Measurements from ENCODE around the gene ACTR1A.
"Not testable (repeated sequence)": the region's sequence is repeated elsewhere in the genome, so short reads cannot be mapped to it uniquely, and the experiment has no call there.

The ACTR1A gene

GRCh38 chr10:102454662-102455487, 47.6 kb downstream of the ACTR1A start:
- not testable (repeated sequence) for DNase-seq (ENCODE audit: low read depth in 2 of 2)

- DNase-seq (ENCODE audit: low read depth in 2 of 2) = no peak
Observed at GRCh38 chr10:102453502-102453901, 49.0 kb downstream of the ACTR1A start.

GRCh38 chr10:102452672-102453340, 49.7 kb downstream of the ACTR1A start:
- peak; percentile 40 to 77 for DNase-seq (ENCODE audit: low read depth in 2 of 2)

DNA sequence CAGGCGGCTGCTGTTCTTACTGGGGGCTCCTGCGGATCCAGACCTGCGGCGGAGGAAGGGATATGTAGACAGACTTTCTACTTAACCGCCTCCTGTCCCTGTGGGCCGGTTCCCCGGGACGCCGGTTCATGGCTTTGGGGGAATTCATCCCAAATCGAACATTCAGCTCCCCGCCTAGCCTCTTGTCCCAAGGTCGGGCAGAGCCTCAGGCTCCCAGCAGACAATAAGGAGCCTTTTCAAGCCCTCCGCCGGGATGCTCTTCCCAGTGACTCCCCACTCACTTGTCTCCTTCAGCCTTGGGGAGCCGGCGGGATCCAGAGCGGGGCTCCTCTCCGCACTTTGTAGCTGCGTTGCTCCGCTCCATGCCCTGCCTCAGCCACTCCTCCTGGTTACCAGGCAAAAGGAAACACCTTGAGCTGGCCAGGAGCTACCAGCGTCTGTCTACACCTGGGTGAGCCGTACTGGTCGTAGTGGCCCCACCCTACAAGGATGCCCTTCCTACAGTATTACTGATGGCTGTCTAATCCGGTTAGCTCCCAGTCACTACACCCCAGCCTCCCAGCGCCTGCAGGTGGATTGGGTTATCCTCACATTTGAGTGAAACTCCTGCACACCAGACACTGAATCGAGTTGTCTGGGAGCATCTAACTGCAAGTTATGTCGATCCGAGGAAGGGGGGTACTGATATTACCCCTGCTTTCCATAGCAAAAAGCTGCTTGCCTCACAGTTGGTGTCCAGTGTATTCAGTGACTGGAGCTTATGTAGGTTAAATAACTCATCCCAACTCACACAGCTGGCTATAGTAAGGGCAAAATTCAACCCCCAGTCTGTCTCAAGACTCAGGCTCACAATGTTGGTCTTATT, 51.2 kb downstream of the ACTR1A start, which contains the start of gene C10orf95:
C10orf95 (minus strand) TSS at position 439 of the 865 bp plus-strand sequence. CDS start 450 bp downstream, outside the sequence.
- DNase-seq (ENCODE audit: low read depth in 2 of 2) = no peak

- peak; percentile 68 to 69 for DNase-seq (ENCODE audit: low read depth in 2 of 2)
Observed at GRCh38 chr10:102450374-102451104, 52.0 kb downstream of the ACTR1A start.

- no peak for DNase-seq (ENCODE audit: low read depth in 2 of 2)
Observed at GRCh38 chr10:102450124-102450373, 52.5 kb downstream of the ACTR1A start.

GRCh38 chr10:102449321-102450123, 53.0 kb downstream of the ACTR1A start:
- DNase-seq (ENCODE audit: low read depth in 2 of 2) = peak; percentile 59 to 83

DNA sequence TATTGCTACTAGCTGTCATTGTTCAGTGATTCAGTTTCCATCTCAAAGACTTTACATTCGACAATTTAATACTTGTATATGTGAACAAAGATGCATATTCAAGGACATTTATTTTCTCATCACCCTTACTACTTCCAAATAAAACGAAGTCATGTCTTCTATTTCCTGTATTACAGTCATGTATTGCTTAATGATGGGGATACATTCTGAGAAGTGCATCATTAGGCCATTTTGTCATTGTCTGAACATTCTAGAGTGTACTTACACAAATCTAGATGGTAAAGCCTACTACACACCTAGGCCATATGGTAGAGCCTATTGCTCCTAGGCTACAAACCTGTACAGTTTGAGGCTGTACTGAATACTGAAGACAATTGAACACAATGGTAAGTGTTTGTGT, 57.7 kb downstream of the ACTR1A start:
- no peak for DNase-seq (ENCODE audit: low read depth in 2 of 2)

DNA sequence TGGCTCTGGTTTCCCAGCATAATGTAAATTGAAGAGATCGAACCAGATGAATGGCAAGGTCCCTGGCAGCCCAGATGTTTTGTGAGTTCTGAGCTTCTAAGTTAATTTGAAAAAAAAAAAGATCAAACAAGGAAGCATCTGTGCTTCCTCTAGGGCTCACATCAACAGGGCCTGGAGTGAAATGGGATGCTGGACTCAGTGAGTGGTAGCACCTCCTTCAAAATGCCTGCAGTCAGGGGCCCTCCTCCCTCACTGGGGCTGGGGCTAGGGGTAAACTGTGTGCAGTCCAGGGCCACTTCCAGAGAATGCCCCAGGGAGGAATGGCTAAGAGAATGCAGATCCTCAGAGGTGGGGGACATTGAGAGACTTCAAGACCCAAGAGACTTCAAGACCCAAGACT, 64.1 kb downstream of the ACTR1A start:
- no peak for DNase-seq (ENCODE audit: low read depth in 2 of 2)

DNA sequence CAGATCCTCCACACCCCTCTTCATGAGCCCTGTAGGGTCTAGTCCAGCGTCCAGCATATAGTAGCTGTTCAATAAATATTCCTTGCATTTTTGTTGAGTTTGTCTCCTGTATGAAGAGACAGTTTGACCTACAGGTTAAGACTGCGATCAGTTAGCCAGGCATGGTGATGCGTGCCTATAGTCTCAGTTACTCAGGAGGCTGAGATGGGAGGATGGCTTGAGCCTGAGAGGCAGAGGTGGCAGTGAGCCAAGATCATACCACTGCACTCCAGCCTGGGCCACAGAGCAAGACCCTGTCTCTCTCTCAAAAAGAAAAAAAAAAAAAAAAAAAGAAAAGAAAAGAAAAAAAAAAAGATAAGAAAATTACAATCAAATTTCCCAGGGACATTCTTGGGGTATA, 65.0 kb downstream of the ACTR1A start:
- DNase-seq (ENCODE audit: low read depth in 2 of 2) = no peak

DNA sequence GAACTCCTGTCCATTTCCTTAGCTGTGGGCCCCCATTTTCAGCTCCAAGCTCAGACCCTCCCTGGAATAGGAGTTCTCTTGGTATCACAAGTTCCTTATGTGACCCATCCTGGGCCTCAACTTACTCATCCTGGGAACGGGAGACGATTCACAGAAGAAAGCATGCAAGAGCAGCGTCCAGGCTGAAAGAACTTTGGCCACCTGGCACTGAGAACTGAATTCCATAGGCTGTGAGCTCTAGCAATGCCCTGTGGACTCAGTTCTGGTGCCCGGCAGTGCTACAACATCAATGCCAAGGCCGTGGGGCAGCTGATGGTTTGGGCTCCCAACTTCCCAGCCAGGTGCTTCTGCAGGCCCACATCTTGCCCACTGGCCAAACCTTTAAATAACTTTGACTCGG, 66.2 kb downstream of the ACTR1A start:
- no peak for DNase-seq (ENCODE audit: low read depth in 2 of 2)

GRCh38 chr10:102435529-102436233, 66.8 kb downstream of the ACTR1A start:
- DNase-seq (ENCODE audit: low read depth in 2 of 2) = peak in 1 of 2 experiments; percentile 59

DNA sequence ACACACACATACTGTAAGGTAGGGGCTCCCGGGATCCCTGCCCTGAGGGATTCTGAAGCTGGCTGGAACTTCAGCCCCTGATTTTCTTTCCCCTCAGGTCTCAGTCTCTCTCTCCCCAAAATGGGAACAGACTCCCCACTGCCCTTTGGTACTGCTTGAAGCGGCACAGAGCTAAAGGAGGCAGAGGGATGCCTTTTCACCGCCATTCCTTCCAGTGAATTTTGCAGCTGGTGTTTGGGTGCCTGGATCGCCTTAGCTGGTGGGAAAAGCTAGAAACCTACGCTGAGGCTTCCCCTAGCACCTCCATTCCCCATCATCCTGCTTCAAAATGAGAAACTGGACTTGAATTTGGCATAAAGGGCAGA, 67.4 kb downstream of the ACTR1A start:
- DNase-seq (ENCODE audit: low read depth in 2 of 2) = no peak

DNA sequence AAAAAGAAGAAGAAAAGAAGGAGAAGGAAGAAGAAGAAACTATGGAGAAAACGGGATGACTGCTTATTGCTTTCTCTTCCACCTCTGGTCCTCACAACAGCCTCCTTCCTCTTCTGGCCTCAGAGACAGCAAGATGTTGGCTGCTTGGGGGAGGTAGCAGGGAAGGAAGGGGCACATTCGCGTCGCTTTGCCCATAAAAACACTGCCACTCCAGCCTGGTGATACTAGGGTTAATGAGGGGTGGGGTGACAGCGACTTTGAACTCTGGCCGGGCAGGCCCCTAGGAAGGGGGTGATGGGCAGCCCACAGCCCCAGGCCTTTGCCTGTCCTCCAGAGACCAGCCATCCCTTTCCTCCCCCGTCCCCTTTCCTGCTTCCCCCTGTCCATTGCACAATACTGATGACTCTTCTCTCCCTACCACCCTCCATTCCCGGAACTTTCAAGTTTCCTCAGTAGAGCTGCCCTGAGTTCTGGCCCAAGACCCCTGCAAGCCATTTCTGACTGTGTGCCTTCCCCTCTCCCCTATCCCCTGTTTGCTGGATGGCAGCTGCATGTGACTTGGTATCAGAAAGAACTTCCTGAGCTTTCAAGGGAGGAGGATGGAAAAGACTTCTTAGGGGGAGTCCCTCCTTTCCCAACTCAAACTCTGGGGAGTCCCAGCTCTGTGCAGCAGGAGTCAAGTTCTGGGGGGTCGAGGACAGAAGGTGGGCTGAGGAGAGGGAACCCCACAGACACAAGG, 67.9 kb downstream of the ACTR1A start:
- DNase-seq (ENCODE audit: low read depth in 2 of 2) = no peak

DNA sequence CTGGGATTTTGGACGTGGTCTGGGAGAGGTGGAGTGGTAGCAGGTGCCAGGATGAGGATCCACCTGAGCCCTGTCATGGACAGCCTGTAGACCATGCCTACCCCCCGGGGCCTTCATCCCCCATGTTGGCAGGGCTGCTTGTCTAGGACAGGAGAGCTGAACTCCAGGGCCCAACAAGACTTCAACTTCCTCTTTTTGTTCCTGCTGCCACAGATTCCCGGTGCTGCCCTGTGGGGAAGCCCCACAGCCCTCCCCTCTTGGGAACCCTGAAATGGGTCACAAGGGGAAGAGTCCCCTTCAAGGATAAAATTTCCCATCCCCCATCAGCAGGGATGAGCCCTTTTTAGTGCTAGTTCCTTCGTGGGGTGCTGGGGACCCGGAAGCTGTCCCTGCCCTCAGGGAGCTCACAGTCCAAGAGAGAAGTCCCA, 68.9 kb downstream of the ACTR1A start:
- DNase-seq (ENCODE audit: low read depth in 2 of 2) = no peak

DNA sequence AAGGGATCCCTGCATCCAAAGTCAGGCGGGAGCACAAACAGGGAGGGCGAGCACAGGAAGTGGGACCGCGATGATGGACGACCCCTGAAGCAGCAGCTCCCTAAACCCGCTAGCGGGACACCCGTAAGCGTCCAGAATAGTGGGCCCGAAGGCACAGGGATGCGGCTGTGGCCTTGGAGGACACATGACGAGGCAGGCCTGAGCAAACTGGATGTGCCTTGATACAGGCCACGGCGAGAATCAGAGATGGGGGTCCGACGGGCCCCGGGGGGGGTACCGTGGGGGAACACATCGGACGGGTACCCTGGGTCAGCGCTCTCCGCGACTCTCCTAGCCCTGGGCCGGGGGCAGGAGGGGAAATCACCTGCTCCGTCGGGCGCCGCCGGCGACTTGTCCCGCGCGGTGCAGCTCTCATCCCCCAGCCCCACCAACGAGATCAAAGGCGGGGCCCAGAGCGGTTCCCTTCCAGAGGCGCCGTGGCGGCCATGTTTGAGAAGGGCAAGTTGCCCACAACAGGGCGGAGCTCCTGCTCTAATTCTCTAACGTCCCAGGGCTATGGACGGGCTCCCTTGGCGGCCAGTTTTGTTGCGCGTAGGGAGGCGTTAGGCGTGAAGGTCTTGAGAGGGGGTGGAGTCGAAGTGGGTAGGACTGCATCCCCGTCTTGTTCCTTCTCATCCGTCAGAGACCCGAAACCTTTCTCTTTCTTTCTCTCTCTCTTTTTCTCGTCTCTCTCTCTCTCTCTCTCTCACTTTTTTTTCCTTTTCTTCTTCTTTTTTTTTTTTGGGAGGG, 70.2 kb downstream of the ACTR1A start, which contains the start of gene CUEDC2:
CUEDC2 (minus strand) TSS at position 413 of the 789 bp plus-strand sequence. CDS start 7,386 bp downstream, outside the sequence.
- DNase-seq (ENCODE audit: low read depth in 2 of 2) = peak; percentile 95 to 99

GRCh38 chr10:102431452-102432124, 70.9 kb downstream of the ACTR1A start:
- DNase-seq (ENCODE audit: low read depth in 2 of 2) = no peak

- no peak for DNase-seq (ENCODE audit: low read depth in 2 of 2)
Observed at GRCh38 chr10:102429468-102429867, 73.0 kb downstream of the ACTR1A start.

Data from stimulated activated CD4-positive, alpha-beta T cell treated with anti-CD3 and anti-CD28 coated beads, Interleukin-12 subunit alpha, Interleukin-12 subunit beta, amount 100 ng/mL, for 24 hours (primary cell).